ENCODE results near the gene ERLEC1.
A peak's percentile ranks its signal among the peaks of the same experiment; 100 is the strongest.

DNA sequence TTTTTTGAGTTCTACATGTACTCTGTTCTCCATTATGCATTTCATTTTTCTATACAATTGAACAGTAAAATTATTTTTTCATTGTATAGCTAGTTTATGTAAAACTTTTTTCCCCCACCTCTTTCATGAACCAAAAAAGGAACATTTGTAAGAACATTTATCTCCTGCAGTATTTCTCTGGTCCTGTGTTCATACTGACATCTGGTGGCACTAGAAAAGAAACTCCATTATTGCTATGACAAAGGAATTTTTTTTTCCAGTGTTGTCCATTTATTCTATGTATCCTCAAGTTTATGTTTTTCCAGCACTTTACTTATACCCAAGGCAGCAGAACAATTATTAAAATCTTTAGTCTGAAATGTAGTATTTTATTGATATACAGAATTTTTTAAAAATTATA, 46.7 kb upstream of the ERLEC1 start:
- TF ChIP-seq, protein P1, sequence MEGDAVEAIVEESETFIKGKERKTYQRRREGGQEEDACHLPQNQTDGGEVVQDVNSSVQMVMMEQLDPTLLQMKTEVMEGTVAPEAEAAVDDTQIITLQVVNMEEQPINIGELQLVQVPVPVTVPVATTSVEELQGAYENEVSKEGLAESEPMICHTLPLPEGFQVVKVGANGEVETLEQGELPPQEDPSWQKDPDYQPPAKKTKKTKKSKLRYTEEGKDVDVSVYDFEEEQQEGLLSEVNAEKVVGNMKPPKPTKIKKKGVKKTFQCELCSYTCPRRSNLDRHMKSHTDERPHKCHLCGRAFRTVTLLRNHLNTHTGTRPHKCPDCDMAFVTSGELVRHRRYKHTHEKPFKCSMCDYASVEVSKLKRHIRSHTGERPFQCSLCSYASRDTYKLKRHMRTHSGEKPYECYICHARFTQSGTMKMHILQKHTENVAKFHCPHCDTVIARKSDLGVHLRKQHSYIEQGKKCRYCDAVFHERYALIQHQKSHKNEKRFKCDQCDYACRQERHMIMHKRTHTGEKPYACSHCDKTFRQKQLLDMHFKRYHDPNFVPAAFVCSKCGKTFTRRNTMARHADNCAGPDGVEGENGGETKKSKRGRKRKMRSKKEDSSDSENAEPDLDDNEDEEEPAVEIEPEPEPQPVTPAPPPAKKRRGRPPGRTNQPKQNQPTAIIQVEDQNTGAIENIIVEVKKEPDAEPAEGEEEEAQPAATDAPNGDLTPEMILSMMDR (IDR thresholded peaks at IDR 0.05), result peak; percentile 30 to 50 (median 46)
- TF ChIP-seq POLR2A (IDR thresholded peaks at IDR 0.05), result no peak

Measured in right lobe of liver (tissue), 4 donors.